NB4 (cell line): ENCODE data around the gene MAN2B1.

ENCODE experiments used
- DNase-seq: peaks from one replicate; pipeline ENCODE4 v3.0.0; 2010; ENCODE audit warnings: low read depth
- H3K4me3 ChIP-seq: one replicate; pipeline ENCODE4 v1.5.1; 2011; ENCODE audit warnings: mild to moderate bottlenecking, low read depth, low read length, moderate library complexity
- MYC ChIP-seq: IDR thresholded peaks from 2 replicates; pipeline ENCODE4 v1.6.1; 2011; ENCODE audit warnings: low read depth, low read length
- POLR2A ChIP-seq: IDR thresholded peaks from 2 replicates; pipeline ENCODE4 v1.6.1; 2011; ENCODE audit warnings: mild to moderate bottlenecking; ENCODE audit not compliant: insufficient read length; ENCODE audit errors: extremely low read depth
- TF ChIP-seq, protein P1 (sequence below): IDR thresholded peaks from 2 replicates; pipeline ENCODE4 v1.6.1; 2011; ENCODE audit warnings: low read depth, low read length
- TF ChIP-seq, protein P2 (sequence below): IDR thresholded peaks from one replicate; pipeline ENCODE4 v1.5.1; 2012; ENCODE audit warnings: low read depth, low read length

The MAN2B1 gene

DNA sequence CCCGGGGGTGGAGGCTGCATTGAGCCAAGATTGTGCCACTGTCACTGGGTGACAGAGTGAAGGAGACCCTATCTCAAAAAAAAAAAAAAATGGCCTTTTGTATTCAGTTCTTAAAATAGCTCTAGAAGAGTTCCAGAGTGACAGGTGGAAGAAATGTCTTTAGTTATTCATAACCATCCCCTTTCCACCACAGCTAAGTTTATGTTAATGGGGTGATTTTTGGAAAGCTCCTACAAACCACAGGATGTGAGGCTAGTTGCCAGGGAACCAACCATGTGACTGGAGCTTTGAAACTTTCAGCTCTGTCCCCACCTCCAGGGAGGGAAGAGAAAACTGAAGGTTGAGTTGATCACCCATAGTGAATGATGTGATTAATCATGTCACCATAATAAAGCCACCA, 62.8 kb downstream of the MAN2B1 start:
- H3K4me3 ChIP-seq, result no peak overlapping the region
- TF ChIP-seq, protein P1, sequence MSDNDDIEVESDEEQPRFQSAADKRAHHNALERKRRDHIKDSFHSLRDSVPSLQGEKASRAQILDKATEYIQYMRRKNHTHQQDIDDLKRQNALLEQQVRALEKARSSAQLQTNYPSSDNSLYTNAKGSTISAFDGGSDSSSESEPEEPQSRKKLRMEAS, result no peak
- TF ChIP-seq, protein P2, sequence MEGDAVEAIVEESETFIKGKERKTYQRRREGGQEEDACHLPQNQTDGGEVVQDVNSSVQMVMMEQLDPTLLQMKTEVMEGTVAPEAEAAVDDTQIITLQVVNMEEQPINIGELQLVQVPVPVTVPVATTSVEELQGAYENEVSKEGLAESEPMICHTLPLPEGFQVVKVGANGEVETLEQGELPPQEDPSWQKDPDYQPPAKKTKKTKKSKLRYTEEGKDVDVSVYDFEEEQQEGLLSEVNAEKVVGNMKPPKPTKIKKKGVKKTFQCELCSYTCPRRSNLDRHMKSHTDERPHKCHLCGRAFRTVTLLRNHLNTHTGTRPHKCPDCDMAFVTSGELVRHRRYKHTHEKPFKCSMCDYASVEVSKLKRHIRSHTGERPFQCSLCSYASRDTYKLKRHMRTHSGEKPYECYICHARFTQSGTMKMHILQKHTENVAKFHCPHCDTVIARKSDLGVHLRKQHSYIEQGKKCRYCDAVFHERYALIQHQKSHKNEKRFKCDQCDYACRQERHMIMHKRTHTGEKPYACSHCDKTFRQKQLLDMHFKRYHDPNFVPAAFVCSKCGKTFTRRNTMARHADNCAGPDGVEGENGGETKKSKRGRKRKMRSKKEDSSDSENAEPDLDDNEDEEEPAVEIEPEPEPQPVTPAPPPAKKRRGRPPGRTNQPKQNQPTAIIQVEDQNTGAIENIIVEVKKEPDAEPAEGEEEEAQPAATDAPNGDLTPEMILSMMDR, result no peak
- TF ChIP-seq MYC (no peak), POLR2A (no peak)
- no peak for DNase-seq

DNA sequence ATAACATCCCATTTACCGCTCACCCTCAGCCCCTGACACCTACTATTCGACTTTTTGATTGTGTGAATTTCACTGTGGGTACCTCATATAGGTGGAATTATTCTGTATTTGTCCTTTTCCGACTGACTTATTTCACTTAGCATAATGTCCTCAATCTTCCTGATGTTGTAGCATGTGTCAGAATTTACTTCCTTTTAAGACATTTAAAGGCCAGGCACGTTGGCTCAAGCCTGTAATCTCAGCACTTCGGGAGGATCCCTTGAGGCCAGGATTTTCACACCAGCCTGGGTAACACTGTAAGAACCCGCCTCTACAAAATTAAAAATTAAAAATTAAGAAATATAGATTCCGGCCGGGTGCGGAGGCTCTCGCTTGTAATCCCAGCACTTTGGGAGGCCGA, 68.9 kb downstream of the MAN2B1 start:
- H3K4me3 ChIP-seq, result no peak overlapping the region
- TF ChIP-seq POLR2A (no peak), MYC (no peak)
- TF ChIP-seq, protein P1, result no peak
- no peak for DNase-seq

DNA sequence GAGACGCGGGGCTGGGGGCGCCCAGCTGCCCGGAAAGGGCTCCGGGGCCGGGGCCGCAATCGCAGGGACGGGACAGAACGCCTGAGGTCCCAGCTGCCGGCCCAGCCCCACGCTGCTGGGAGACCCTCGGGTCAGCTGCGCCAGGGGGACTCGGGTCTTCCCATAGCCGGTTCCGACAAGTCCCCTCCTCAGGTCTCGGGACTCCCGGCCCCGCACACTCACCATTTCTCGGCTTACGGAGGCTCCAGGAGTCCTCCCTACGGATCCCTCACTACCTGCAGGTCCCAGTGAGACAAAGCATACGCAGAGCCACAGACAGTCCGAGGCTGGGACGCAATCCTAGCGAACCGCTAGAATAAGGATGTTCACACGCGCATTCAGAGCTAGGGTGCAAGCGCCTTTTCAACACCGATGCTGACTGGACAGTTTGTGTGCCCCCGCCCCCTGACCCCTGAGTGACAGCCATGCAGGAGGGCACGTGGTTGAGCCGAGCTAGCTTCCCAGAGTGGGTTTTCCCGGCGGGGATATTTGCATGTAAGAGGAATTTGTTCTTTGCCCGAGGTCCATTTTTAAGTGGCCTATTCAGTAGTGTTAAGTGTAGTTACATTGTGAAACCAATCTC, 69.5 kb downstream of the MAN2B1 start:
- DNase-seq, result no peak
- TF ChIP-seq POLR2A (no peak), MYC (no peak)
- TF ChIP-seq, protein P2, result no peak
- TF ChIP-seq, protein P1, result no peak
- no peak overlapping the region for H3K4me3 ChIP-seq
